Activated CD8-positive, alpha-beta memory T cell treated with anti-CD3 and anti-CD28 coated beads, Interleukin-2, amount 50 U/mL, for 24 hours (primary cell): ENCODE measurements around the gene TEX19.

Source experiments
- DNase-seq: peaks from one replicate; pipeline ENCODE4 v3.0.0-alpha.2; 2020; ENCODE audit errors: extremely low read depth

TEX19 gene

DNA sequence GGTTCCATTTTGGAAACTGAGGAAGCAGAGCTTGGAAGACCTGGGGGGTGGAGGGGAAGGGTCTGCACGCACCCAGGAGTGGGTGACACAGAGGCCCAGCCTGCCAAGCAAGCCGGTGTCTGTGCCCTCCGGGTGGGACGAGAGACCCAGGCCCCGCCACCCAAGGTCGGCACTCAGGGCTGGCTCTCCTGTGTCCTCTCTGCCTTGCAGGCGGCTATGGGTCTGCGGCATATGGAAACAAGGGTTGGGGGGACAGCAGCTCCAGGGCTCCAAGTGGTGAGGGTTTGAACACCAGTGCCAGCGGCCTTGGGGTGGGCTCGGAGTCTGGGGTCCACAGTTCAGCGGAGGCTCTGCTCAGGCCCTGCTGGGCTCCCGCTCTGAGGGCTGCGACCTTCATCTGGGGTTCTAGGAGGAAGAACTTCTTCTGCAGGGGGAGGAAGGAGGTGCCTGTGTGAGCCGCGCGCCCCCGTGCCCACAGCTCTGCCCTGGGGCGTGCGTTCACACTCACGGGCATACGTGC, 37.0 kb upstream of the TEX19 start:
- DNase-seq: no peak

- DNase-seq: no peak
Measured at GRCh38 chr17:82322526-82323453, 36.3 kb upstream of the TEX19 start.

- no peak for DNase-seq
Measured at GRCh38 chr17:82323514-82324234, 35.4 kb upstream of the TEX19 start.

GRCh38 chr17:82324566-82325285, 34.3 kb upstream of the TEX19 start:
- DNase-seq: no peak

- DNase-seq: no peak
Measured at GRCh38 chr17:82325286-82326180, 33.5 kb upstream of the TEX19 start.

DNA sequence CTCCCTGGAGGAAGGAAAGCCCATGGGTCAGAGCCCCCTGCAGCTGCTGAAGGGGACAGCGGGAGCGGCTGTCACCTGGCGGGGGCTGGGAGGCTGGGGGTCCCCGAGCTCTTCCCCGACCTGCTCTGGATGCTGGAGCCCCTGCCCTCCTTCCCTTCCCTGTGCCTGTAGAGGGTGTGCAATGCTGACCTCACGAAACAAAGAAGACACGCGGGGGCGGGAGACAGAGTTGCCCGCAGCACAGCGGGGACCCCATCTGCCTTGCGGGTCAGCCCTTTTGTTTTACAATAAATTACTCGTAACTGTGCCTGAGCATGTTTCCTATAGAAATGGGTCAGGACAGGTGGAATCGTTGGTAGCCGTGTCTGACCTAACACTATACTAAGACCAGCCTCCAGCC, 31.8 kb upstream of the TEX19 start:
- DNase-seq: no peak

- no peak for DNase-seq
Measured at GRCh38 chr17:82327757-82328140, 31.3 kb upstream of the TEX19 start.

GRCh38 chr17:82328141-82328993, 30.7 kb upstream of the TEX19 start:
- DNase-seq: no peak

DNA sequence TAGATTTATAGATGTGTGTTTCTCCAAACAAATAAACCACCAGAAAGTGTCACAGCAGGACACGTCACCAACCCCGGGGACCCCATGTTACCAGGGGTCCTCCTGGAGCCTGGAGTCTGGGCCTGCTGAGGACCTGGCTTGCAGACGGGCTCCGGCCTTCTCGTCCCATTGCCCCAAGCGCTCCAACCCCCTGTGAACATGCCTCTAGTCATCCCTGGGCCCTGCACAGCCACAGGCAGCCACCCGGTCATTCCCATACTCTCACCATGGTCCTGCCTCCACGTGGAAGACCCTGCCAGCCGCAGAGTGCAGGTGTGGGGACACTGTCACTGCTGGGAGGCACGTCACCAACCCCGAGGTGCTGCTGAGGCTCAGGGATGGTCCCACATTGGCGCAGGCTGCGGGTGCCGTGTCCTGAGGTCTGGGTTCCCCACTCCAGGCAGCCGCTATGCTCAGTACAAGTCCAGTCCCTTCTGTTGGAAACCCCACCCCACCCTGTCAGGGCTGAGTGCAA, 30.0 kb upstream of the TEX19 start:
- DNase-seq: no peak

- DNase-seq: no peak
Measured at GRCh38 chr17:82329683-82330321, 29.2 kb upstream of the TEX19 start.

- DNase-seq: no peak
Measured at GRCh38 chr17:82330322-82331239, 28.5 kb upstream of the TEX19 start.

- no peak for DNase-seq
Measured at GRCh38 chr17:82331345-82331939, 27.6 kb upstream of the TEX19 start.

DNA sequence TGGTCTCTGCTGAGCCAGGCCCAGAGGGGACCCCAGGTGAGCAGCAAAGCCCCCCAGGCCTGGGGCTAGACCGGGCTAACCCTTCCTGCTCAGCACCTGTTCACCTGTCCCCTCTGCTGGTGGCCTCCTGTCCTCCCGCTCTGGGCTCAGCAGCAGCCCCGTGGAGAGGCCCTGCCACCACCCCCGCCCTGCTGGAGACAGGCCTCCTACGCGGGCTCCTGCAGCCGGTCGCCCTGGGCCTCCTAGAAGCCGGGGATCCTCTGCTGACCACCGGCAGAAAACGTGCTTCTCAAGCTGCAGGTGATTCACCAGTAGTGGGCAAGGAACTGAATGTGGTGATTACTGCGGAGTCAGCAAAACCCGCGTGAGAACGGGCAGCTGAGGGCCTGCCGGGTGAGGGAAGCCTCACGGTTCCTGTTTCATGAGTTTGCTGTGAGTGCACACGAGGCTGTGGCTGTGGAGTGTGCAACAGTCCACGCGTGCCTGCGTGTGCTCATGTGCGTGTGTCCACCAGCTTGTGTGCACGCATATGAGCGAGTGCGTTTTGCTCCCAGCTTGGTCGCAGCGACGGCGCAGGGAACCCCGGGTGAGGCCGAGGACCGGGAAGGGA, 26.3 kb upstream of the TEX19 start:
- no peak for DNase-seq

DNA sequence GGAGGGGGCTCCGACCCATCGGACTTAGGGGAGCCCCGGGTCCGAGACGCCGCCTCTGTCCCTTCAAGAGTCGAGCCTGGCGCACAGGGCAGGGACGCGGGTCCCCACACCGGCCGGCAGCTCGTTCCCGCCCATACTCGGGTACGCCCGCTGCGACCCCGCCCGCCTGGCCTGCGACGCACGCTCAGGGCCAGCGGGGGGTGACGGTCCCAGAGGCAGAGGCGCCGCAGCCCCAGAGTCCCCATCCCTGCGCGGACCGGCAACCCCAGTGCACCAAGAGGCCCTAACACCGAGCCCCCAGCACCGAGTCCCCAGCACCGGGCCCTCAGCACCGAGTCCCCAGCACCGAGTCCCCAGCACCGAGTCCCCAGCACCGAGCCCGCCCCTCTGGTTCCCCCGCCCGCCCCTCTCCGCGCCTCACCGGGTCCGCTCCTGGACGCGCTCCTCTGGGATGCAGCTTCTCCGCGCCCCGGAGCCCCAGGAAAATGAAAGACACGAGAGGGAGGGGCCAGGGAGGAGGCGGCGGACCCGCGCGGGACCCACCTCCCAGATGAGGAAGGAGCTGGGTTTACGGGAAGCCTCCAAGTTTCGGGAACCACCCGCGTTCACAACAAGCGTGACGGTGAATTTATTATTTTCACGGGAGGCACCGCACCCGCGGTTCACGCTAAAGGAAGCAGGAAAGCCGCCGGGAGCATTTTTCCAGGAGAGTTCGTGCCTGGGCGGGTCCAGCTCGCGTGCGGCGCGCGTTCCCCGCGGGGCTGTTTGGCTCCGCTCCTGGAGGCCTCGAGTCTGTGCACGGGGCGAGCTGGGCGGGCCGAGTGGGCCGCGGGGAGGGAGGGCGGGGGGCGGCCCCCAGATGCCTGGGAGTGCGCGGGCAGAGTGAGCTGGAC, 25.5 kb upstream of the TEX19 start, which contains the start of gene SECTM1:
Gene SECTM1 (minus strand): TSS at position 488 of the 893 bp plus-strand sequence. CDS start 6,526 bp downstream, outside the sequence.
- DNase-seq: no peak

- DNase-seq: no peak
Measured at GRCh38 chr17:82334204-82334621, 24.8 kb upstream of the TEX19 start.
